Activated T-helper 1 cell treated with anti-CD3 and anti-CD28 coated beads, Interleukin-12 subunit alpha, Interleukin-12 subunit beta, Interleukin-2, Interleukin-4 antibody, amounts not matched to agents 30 ng/mL and 10 ng/mL and 1 ng/mL, durations not matched to agents 14 hours and 24 hours and 36 hours (primary cell): ENCODE data around the gene ZDHHC11B. TPM values are rescaled to one million over a fixed set of nuclear protein-coding genes. Genes with fewer than 3 reads are reported as not detected.
A peak's percentile ranks its signal among the peaks of the same experiment; 100 is the strongest.
"Not testable (repeated sequence)": the region's sequence is repeated elsewhere in the genome, so short reads cannot be mapped to it uniquely, and the experiment has no call there.

Experiments used
- DNase-seq: peaks from one replicate; pipeline ENCODE4 v3.0.0; 2021; ENCODE audit warnings: low spot score
- H3K27ac Mint-ChIP-seq: one replicate; pipeline ENCODE4 v1.8.0; 2021; ENCODE audit warnings: mild to moderate bottlenecking, mixed read lengths
- H3K27me3 Mint-ChIP-seq: one replicate; pipeline ENCODE4 v1.8.0; 2022; ENCODE audit warnings: mild to moderate bottlenecking, moderate library complexity, mixed read lengths; ENCODE audit not compliant: insufficient read depth
- H3K36me3 Mint-ChIP-seq: one replicate; pipeline ENCODE4 v1.8.0; 2021; ENCODE audit warnings: low read depth, mixed read lengths
- H3K4me1 Mint-ChIP-seq: one replicate; pipeline ENCODE4 v1.8.0; 2021; ENCODE audit warnings: low read depth, mixed read lengths
- H3K4me3 Mint-ChIP-seq: one replicate; pipeline ENCODE4 v1.8.0; 2021; ENCODE audit warnings: mild to moderate bottlenecking, moderate library complexity, mixed read lengths
- H3K9me3 Mint-ChIP-seq: one replicate; pipeline ENCODE4 v1.8.0; 2021; ENCODE audit warnings: mixed read lengths
- intact Hi-C: fragments of 100-400 bp; cut with micrococcal nuclease; formaldehyde crosslinking; loops from one replicate; pipeline ENCODE4 v1.15.1; 2024
- total RNA-seq: library from RNA; stranded (reverse); gene quantifications from 2 replicates; pipeline ENCODE4 v1.2.3, GENCODE V29; 2022

The ZDHHC11B gene, protein sequence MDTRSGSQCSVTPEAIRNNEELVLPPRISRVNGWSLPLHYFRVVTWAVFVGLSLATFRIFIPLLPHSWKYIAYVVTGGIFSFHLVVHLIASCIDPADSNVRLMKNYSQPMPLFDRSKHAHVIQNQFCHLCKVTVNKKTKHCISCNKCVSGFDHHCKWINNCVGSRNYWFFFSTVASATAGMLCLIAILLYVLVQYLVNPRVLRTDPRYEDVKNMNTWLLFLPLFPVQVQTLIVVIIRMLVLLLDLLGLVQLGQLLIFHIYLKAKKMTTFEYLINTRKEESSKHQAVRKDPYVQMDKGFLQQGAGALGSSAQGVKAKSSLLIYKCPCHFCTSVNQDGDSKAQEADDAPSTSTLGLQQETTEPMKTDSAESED
- total RNA-seq: not detected in 2 replicates

DNA sequence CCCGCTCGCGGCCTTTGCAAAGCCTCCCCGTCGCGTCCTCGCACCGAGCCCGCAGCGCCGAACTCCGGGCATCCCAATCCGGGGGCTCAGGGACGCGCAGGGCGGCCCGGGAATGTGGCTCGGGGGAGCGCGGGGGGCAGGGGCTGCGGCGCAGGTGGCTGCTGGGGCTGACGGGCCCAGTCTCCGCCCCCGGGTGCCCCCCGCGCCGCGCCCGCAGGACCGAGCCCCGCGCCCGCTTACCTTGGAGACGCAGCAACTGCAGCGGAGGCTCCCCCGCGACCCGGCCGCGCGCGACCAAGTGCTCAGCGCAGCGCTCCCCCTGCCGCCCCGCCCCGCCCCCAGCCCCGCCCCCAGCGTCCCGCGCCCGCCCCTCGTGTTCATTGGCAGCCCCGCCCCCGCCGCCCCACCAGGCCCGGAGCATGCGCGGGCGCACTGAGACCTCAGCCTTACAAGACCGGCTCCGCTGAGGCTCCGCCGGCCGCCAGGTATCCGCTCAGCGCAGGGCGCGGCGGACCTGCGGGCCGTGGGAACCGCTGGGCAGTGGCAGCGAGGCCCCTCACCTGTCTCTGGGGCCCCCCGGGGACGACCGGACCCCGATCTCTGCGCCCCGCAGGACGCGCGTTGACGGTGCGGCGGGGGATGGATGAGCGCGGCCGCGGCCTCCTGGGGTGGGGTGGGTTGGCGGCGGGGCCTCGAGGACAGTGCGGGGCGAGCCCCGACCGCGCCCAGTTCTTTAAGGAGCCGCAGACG, at the start of gene ZDHHC11B:
ZDHHC11B (minus strand) TSS at position 302 of the 750 bp plus-strand sequence. CDS start 17,810 bp downstream, outside the sequence.
- not testable (repeated sequence) for H3K27ac Mint-ChIP-seq, H3K36me3 Mint-ChIP-seq, H3K9me3 Mint-ChIP-seq, H3K4me1 Mint-ChIP-seq, H3K27me3 Mint-ChIP-seq
- DNase-seq: peak; percentile 80
- intact Hi-C loops: loop anchor here (2.0 to 5.0 kb wide), 2 partner anchors 92 to 108 kb away; partner anchors contain the start of genes BRD9, TPPP and TRIP13
- H3K4me3 Mint-ChIP-seq: peak within 1 kb of the TSS; percentile 53

DNA sequence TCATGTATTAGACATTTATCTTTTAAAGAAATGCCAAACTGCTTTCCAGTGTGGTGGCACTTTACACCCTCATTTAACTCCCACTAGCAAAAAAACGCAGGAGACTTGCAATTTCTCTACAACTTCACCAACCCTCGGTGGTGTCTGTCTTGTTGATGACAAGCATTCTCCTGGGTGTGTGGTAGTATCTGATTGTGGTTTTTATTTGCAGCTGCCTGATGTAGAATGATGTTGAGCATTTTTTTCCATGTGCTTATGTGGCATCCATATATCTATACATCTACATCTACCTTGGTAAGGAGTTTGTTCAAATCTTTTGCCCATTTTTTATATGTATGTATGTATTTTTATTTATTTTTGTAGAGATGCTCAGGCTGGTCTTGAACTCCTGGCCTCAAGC, 49.5 kb upstream of the ZDHHC11B start:
- H3K27me3 Mint-ChIP-seq, DNase-seq: not testable (repeated sequence)

DNA sequence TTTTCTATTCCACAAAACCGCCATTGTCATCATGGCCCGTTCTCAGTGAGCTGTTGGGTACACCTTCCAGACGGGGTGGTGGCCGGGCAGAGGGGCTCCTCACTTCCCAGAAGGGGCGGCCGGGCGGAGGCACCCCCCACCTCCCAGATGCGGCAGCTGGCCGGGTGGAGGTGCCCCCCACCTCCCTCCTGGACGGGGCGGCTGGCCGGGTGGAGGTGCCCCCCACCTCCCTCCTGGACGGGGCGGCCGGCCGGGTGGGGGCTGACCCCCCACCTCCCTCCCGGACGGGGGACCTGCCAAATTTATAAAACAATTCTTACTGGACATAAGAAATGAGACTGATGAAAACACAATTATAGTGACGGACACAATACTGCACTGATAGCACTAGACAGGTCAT, 43.7 kb upstream of the ZDHHC11B start:
- H3K27ac Mint-ChIP-seq, H3K27me3 Mint-ChIP-seq, H3K9me3 Mint-ChIP-seq, DNase-seq, H3K4me3 Mint-ChIP-seq, intact Hi-C loops, H3K4me1 Mint-ChIP-seq: not testable (repeated sequence)
- H3K36me3 Mint-ChIP-seq: peaks cover 11% of the 10 kb centered on the region

More for the DNA sequence above, 49.5 kb upstream of the ZDHHC11B start:
- H3K36me3 Mint-ChIP-seq, intact Hi-C loops, H3K27ac Mint-ChIP-seq, H3K9me3 Mint-ChIP-seq, H3K4me1 Mint-ChIP-seq, H3K4me3 Mint-ChIP-seq: not testable (repeated sequence)

DNA sequence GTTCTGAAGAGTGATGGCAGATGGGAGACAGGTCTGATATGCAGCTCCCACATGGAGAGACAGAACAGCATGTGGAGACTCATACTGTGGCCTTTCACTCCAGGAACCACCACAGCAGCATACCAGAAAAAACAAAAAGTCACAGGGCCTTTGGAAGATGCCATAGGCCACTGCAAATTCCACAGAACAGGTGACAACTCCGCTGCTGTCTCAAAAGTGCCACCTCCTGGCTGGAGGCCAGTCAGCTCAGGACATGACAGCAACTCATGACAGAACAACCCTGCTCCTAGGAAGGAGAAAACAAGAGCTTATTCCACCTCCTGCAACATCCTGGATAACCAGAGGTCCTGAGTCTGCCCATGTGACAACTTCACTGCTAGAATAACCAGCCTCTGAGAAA, 41.0 kb upstream of the ZDHHC11B start:
- H3K36me3 Mint-ChIP-seq: peaks cover 19% of the 10 kb centered on the region
- H3K27me3 Mint-ChIP-seq, H3K27ac Mint-ChIP-seq, H3K4me3 Mint-ChIP-seq, DNase-seq, H3K4me1 Mint-ChIP-seq, H3K9me3 Mint-ChIP-seq, intact Hi-C loops: not testable (repeated sequence)

DNA sequence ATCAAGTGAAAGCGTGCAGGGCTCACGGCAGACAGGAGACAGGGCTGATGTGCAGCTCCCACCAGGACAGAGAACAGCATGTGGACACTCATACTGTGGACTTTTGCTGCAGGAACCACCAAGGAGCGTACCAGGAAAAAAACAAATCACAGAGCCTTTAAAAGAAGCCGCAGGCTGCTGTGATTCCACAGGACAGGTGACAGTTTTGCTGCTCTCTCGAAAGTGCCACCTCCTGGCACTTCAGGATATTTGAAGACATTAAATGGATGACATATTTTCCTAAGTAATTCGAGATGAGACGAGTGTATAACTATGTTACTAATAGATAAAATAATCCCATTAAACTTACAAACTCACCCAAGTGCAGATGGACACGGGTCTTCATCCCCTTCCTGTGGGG, 37.0 kb upstream of the ZDHHC11B start:
- intact Hi-C loops: no loop called here
- no peak for DNase-seq
- H3K27ac Mint-ChIP-seq: no peak overlapping the region
- H3K9me3 Mint-ChIP-seq: no peaks in the 10 kb centered on the region
- no peaks in the 10 kb centered on the region for H3K27me3 Mint-ChIP-seq
- H3K4me3 Mint-ChIP-seq: no peak overlapping the region
- no peaks in the 10 kb centered on the region for H3K4me1 Mint-ChIP-seq
- H3K36me3 Mint-ChIP-seq: peaks cover 25% of the 10 kb centered on the region

DNA sequence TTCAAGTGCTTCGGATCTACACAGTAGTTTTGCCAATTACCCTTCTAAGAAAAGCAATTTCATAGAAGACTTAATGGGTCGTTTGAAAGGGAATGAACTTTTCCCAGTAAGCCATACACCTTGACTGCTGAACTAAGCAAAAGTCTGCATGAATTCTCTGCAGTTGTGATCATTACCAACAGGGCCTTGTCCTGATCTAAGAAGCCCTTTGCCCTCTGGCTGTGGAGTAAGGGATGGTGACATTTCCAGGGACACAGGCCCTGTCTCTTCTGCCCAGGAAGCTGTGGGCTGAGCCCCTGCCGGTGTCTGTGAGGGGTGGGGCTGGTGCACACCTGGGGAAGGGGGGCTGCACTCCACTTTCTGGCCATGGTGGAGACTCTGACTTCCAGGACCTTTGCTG, 35.7 kb upstream of the ZDHHC11B start:
- H3K36me3 Mint-ChIP-seq: peaks cover 27% of the 10 kb centered on the region
- no peaks in the 10 kb centered on the region for H3K9me3 Mint-ChIP-seq
- no peaks in the 10 kb centered on the region for H3K4me1 Mint-ChIP-seq
- H3K27ac Mint-ChIP-seq: no peak overlapping the region
- no peak for DNase-seq
- no peaks in the 10 kb centered on the region for H3K27me3 Mint-ChIP-seq
- intact Hi-C loops: no loop called here
- no peak overlapping the region for H3K4me3 Mint-ChIP-seq

DNA sequence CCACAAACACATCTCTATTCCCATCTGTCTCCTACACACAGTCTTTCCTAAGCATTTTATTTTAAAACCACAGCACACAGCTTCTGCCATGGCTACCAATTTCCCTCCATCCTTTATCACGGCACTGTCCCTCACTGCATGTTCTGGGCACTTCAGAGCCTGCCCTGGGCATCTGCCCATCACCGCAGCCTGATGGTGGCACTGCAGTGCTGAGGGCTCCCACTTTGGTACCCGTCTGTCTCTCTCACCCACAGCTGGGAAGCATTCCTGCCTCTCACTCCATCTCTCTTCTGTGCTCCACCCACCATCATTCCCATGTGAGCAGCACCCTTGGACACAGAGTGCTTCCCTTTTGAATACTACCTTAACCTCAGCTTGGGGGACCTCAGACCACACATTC, 34.5 kb upstream of the ZDHHC11B start:
- H3K36me3 Mint-ChIP-seq: peaks cover 23% of the 10 kb centered on the region
- no peaks in the 10 kb centered on the region for H3K4me1 Mint-ChIP-seq
- DNase-seq: no peak
- intact Hi-C loops: no loop called here
- no peaks in the 10 kb centered on the region for H3K9me3 Mint-ChIP-seq
- no peak overlapping the region for H3K4me3 Mint-ChIP-seq
- H3K27ac Mint-ChIP-seq: no peak overlapping the region
- H3K27me3 Mint-ChIP-seq: no peaks in the 10 kb centered on the region

DNA sequence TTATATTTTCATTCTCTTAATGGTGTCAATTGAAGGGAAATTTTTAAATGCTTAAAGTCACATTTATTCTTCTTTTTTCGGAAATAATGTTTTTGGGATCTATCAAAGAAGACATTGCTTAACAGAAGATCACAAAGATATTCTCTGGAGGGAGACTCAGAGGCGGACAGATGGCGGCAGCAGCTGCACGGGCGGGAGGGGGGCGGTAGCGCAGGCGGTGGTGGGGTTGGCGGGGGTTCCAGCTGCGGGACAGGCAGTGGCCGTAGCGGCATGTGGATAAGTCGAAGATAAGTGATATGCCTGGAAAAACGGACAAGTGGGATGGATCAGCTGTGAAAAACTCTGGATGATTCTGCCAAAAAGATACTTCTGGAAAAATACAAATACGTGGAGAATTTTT, 31.6 kb upstream of the ZDHHC11B start:
- Mint-ChIP-seq H3K9me3 (no peaks in the 10 kb centered on the region), H3K27ac (no peak overlapping the region), H3K4me1 (no peaks in the 10 kb centered on the region), H3K4me3 (no peak overlapping the region), H3K27me3 (no peaks in the 10 kb centered on the region), H3K36me3 (peaks cover 11% of the 10 kb centered on the region)
- intact Hi-C loops: no loop called here
- DNase-seq: no peak

DNA sequence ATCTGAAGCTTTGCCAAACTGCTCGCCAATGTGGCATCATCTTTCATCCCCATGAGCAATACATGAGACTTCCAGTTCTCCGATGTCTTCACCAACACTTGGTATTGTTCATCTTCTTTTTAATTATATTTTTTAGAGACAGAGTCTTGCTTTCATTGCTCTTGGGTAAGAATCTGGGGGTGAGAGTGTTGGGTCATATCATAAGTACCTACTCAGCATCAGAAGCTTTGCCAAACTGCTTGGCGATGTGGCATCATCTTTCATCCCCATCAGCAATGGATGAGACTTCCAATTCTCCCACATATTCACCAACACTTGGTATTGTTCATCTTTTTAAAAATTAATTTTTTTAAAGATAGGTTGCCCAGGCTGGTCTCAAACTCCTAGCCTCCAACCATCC, 30.9 kb upstream of the ZDHHC11B start:
- Mint-ChIP-seq H3K4me1 (no peaks in the 10 kb centered on the region), H3K27me3 (no peaks in the 10 kb centered on the region), H3K9me3 (no peaks in the 10 kb centered on the region), H3K27ac (no peak overlapping the region), H3K4me3 (no peak overlapping the region), H3K36me3 (peaks cover 11% of the 10 kb centered on the region)
- DNase-seq: no peak
- intact Hi-C loops: no loop called here

DNA sequence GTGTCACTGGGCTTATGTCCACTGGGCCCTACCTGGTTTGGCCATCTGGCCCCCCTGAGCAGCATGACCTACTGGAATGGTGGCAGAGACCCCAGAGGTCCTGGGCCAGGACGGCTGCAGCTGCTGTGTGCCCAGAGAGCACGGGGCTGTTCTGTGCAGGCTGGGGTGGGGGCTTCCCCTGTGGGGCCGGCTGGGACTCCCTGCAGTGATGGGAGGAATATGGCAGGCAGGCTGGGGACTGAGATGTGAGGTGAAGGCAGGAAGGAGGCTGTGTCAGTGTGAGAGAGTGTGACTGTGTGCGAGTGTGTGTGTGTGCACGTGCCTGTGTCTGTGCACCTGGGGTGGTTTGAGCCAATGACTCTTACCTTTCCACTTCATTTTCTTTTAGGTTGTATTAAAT, 29.0 kb upstream of the ZDHHC11B start:
- intact Hi-C loops: not testable (repeated sequence)

DNA sequence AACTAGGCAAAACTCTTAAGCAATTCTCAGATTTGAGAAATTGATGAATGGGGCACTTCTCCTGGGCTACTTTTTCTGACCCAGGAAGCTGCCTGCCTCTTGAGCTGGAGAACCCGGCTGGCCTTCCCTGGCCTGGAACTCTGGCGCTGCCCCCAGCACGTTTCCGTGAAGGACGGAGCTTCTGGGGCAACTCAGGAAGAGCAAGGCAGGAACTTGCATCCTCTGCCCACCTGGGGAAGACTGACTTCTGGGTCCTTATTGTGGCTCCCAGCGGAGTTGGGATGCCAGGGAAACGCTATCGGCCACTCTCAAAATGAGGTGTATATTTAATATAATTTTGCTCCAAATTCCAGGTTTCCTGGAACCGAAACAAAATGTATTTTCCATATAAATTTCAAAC, 26.9 kb upstream of the ZDHHC11B start:
- intact Hi-C loops, H3K36me3 Mint-ChIP-seq, H3K4me1 Mint-ChIP-seq, H3K9me3 Mint-ChIP-seq, H3K27ac Mint-ChIP-seq, H3K4me3 Mint-ChIP-seq, H3K27me3 Mint-ChIP-seq, DNase-seq: not testable (repeated sequence)

More for the DNA sequence above, 29.0 kb upstream of the ZDHHC11B start:
- H3K27ac Mint-ChIP-seq, H3K4me3 Mint-ChIP-seq, H3K27me3 Mint-ChIP-seq, DNase-seq, H3K9me3 Mint-ChIP-seq, H3K4me1 Mint-ChIP-seq: not testable (repeated sequence)
- peaks cover 11% of the 10 kb centered on the region for H3K36me3 Mint-ChIP-seq

DNA sequence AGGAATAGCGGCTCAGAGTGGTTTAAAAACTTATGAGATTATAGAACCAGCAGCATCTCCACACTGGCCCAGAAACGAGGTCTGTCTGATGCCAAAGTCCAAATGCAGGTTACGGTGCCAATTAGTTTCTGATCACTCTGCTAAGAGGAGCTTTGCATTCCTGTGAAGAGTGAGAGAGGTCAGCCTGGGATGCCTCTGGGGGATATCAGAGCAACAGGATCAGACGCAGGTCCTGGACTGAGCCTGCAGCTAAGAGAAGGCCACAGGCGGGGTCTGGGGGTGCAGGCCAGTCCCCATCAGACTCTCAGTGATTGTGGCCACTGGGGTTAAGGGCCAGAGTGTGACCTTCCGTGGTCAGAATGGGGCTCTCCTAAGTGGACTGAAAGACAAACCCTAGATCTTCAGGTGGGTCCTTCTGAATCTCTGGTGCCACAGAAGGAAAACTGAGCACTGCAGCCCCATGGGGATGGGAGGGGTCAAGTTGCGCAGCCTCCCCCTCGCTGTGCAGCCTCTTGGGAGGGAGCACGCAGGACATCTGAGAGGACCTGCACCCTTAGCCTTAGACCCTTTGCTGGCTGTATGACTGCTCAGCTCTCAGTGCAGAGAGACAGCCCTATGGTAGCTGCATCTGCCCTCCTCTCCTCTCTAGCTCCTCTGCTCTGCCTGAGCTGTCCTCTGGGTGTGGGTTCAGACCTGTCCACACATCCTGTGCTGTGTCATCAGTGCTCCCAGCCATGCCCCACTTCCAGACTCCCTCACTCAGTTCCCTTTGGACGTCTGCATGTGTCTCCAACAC, 23.4 kb upstream of the ZDHHC11B start:
- H3K4me1 Mint-ChIP-seq, H3K4me3 Mint-ChIP-seq, H3K27me3 Mint-ChIP-seq, DNase-seq, intact Hi-C loops, H3K36me3 Mint-ChIP-seq, H3K27ac Mint-ChIP-seq: not testable (repeated sequence)
- H3K9me3 Mint-ChIP-seq: peaks cover 16% of the 10 kb centered on the region

DNA sequence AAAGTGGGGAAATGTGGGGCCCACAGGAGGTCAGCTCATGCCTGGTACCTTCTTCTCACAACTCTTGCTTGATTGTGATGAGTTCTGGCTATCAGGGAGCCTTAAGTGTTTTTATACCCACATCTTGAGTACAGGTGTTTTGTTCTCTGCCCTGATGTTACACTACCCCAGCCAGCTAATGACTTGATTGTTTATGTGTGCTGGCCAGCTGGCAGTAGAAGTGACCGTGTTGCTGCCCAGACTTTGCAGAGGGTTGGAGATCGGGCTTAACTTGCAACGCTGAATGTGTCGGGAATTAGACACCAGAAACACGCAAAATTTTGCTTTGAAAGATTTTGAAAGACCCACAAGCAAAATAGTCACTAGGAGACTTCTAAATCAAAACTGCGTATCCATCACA, 16.9 kb upstream of the ZDHHC11B start:
- Mint-ChIP-seq H3K27ac (no peak overlapping the region), H3K9me3 (peaks cover 17% of the 10 kb centered on the region), H3K27me3 (peaks cover 4% of the 10 kb centered on the region), H3K4me3 (no peak overlapping the region), H3K36me3 (peaks cover 7% of the 10 kb centered on the region), H3K4me1 (no peaks in the 10 kb centered on the region)
- intact Hi-C loops: no loop called here
- no peak for DNase-seq
